ENCODE data around the gene SAMM50. TPM values are rescaled to one million over a fixed set of nuclear protein-coding genes. Genes with fewer than 3 reads are reported as not detected.
A peak's percentile ranks its signal among the peaks of the same experiment; 100 is the strongest.

SAMM50 gene
- total RNA-seq, 1 donor from 2014 or later, result 45.5 TPM

- peak overlapping the region; percentile 88 for H3K27ac Mint-ChIP-seq
- H3K4me1 Mint-ChIP-seq, result peaks cover 37% of the 10 kb centered on the region
These were observed 76.1 kb downstream of the SAMM50 start for GRCh38 chr22:44031158-44031952.

GRCh38 chr22:44032126-44032730 is 77.0 kb downstream of the SAMM50 start:
- Mint-ChIP-seq H3K9me3 (no peaks in the 10 kb centered on the region), H3K27ac (peak overlapping the region; percentile 25), H3K4me1 (peaks cover 29% of the 10 kb centered on the region), H3K27me3 (ENCODE audit: insufficient read depth, low read depth) (peaks cover 3% of the 10 kb centered on the region), H3K36me3 (no peaks in the 10 kb centered on the region), H3K4me3 (no peak overlapping the region)
- H3K27me3 ChIP-seq, result no peaks in the 10 kb centered on the region
- no peaks in the 10 kb centered on the region for H3F3A ChIP-seq (ENCODE audit: low read depth)
- no peak for DNase-seq (ENCODE audit: low spot score)
- no peak overlapping the region for H3K4me2 ChIP-seq
- no peaks in the 10 kb centered on the region for H3K4me1 ChIP-seq
- no peak overlapping the region for H3K9ac ChIP-seq
- H2AFZ ChIP-seq (replicated peaks), result no peak overlapping the region
- no peak overlapping the region for H3K4me3 ChIP-seq
- H3K27ac ChIP-seq, result no peak overlapping the region
- TF ChIP-seq EZH2 (IDR thresholded peaks at IDR 0.05) (no peak), CTCF (IDR thresholded peaks at IDR 0.05) (no peak), EZH2phosphoT487 (IDR thresholded peaks at IDR 0.05) (no peak)
- no peaks in the 10 kb centered on the region for H3K36me3 ChIP-seq
- no peaks in the 10 kb centered on the region for H3K9me3 ChIP-seq (ENCODE audit: low read depth)
- no peaks in the 10 kb centered on the region for H4K20me1 ChIP-seq (ENCODE audit: low read depth)
- no peaks in the 10 kb centered on the region for H3K79me2 ChIP-seq (ENCODE audit: low read depth)

More at GRCh38 chr22:44031158-44031952, 76.1 kb downstream of the SAMM50 start:
- Histone ChIP-seq H3K9me3 (ENCODE audit: low read depth) (no peaks in the 10 kb centered on the region), H3K27me3 (no peaks in the 10 kb centered on the region), H3K27ac (no peak overlapping the region), H3K9ac (no peak overlapping the region), H3K4me3 (no peak overlapping the region), H2AFZ (replicated peaks) (no peak overlapping the region), H3K79me2 (ENCODE audit: low read depth) (no peaks in the 10 kb centered on the region), H3K4me1 (no peaks in the 10 kb centered on the region), H3K4me2 (no peak overlapping the region), H4K20me1 (ENCODE audit: low read depth) (no peaks in the 10 kb centered on the region), H3K36me3 (no peaks in the 10 kb centered on the region), H3F3A (ENCODE audit: low read depth) (no peaks in the 10 kb centered on the region)
- DNase-seq (ENCODE audit: low spot score), result no peak
- Mint-ChIP-seq H3K9me3 (no peaks in the 10 kb centered on the region), H3K36me3 (no peaks in the 10 kb centered on the region), H3K27me3 (ENCODE audit: insufficient read depth, low read depth) (peaks cover 7% of the 10 kb centered on the region), H3K4me3 (no peak overlapping the region)
- TF ChIP-seq CTCF (IDR thresholded peaks at IDR 0.05) (no peak), EZH2phosphoT487 (IDR thresholded peaks at IDR 0.05) (no peak), EZH2 (IDR thresholded peaks at IDR 0.05) (no peak)

- Mint-ChIP-seq H3K36me3 (no peaks in the 10 kb centered on the region), H3K27me3 (ENCODE audit: insufficient read depth, low read depth) (peaks cover 5% of the 10 kb centered on the region), H3K27ac (peak overlapping the region; percentile 37), H3K4me3 (no peak overlapping the region), H3K9me3 (no peaks in the 10 kb centered on the region), H3K4me1 (peaks cover 29% of the 10 kb centered on the region)
- Histone ChIP-seq H3K4me2 (no peak overlapping the region), H3K9ac (no peak overlapping the region), H3K36me3 (no peaks in the 10 kb centered on the region), H3K4me1 (no peaks in the 10 kb centered on the region), H3F3A (ENCODE audit: low read depth) (no peaks in the 10 kb centered on the region), H3K79me2 (ENCODE audit: low read depth) (no peaks in the 10 kb centered on the region), H2AFZ (replicated peaks) (no peak overlapping the region), H3K9me3 (ENCODE audit: low read depth) (no peaks in the 10 kb centered on the region), H3K27ac (no peak overlapping the region), H3K27me3 (no peaks in the 10 kb centered on the region), H4K20me1 (ENCODE audit: low read depth) (no peaks in the 10 kb centered on the region), H3K4me3 (no peak overlapping the region)
- no peak for DNase-seq (ENCODE audit: low spot score)
- TF ChIP-seq EZH2 (IDR thresholded peaks at IDR 0.05) (no peak), CTCF (IDR thresholded peaks at IDR 0.05) (no peak), EZH2phosphoT487 (IDR thresholded peaks at IDR 0.05) (no peak)
These were observed 78.0 kb downstream of the SAMM50 start for GRCh38 chr22:44033287-44033686.
